ENCODE results near the gene CNKSR2.

Gene CNKSR2

DNA sequence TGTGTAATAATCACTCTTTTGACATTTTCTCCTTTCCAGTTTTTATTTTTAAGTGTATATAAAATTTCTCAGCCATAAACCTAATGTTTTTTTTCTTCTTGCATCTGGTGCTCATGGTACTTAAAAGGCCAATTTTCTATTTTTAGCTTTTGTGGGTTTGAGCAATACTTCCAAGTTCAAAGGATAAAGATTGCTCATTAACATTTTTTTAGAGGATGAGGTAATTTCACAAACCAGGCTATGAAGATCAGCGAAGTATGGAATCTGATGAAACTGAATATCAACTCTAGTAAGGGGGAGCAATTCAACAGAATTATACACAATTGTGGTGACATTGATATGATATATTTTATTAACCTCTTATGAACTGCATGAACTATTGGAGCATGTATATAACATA, 309.7 kb downstream of the CNKSR2 start:
- no peak for DNase-seq

DNA sequence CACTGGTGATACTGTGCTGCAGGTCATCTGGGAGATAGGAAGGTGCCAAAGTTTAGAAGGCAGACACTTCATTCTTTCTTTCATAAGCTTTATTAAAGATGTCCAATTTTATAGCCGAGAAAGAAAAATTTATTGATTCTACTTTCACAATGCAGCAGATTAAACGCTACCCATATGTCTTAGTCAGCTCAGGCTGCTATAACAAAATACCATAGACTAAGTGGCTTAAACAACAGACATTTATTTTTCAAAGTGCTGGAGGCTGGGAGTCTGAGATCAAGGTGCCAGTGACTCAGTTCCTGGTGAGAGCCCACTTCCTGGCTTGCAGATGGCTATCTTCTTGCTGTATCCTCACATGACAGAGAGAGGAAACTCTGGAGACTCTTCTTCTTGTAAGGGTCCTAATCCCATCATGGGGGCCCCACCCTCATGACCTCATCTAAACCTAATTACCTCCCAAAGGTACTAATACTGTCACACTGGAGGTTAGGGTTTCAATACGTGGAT, 317.3 kb downstream of the CNKSR2 start:
- DNase-seq, result no peak

DNA sequence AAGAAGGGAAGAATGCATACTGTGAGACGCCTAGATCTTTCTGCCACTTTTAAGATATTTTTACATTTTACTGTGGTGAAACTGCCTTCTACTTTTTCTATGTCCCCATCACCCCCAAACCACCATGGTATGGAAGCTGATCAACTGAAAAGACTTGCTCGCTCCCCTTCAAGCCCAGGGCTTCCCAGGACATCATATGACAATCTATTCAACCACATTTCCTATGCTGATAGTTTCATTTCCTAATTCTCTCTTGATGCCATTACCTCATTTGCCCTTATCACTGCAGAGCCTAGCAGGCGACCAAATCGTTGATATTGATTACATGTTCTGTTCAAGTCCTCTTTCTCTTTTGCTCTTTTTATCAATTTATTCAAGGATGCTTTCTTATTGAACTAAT, 324.1 kb downstream of the CNKSR2 start:
- DNase-seq, result no peak

GRCh38 chrX:21699136-21699535, 324.9 kb downstream of the CNKSR2 start:
- no peak for DNase-seq

- DNase-seq, result no peak
Measured at GRCh38 chrX:21700275-21700674, 326.1 kb downstream of the CNKSR2 start.

DNA sequence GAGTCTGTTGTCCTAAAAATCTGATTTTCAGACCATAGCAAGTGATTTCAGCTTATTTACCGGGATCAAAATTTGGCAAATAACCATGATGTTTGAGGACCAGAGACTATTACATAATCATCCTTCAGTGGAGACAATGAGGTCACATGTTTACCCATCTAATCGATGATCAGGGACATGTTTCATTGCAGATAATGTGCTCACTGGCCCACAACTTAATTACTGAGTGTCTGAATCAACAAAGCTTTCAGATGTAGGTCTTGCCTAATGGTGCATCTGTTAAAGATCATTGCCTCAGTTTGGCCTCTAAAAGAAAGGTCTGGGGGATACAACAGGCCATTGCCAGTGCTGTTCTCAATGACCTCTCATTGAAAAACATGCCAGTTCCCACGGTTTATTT, 326.7 kb downstream of the CNKSR2 start:
- no peak for DNase-seq

GRCh38 chrX:21702725-21703124, 328.5 kb downstream of the CNKSR2 start:
- DNase-seq, result no peak
